ENCODE results near the gene DNAJC4.

The DNAJC4 gene

GRCh38 chr11:64268893-64269539 is 38.7 kb downstream of the DNAJC4 start:
- Histone ChIP-seq H3K36me3 (ENCODE audit: control insufficient read depth in 2 of 2, insufficient read depth in 2 of 2, low read length in 2 of 2) (peaks cover 0 to 14% of the 10 kb centered on the region in 2 donors), H3K9ac (ENCODE audit: low read length in 2 of 2) (peak overlapping the region; percentile 78 to 86), H3K9me3 (ENCODE audit: control insufficient read depth in 2 of 2, low read length in 2 of 2) (no peaks in the 10 kb centered on the region), H3K4me1 (ENCODE audit: control insufficient read depth, insufficient read depth, low read length) (peaks cover 35% of the 10 kb centered on the region), H3K27me3 (ENCODE audit: control insufficient read depth in 1 of 2, insufficient read depth in 2 of 2, low read length in 2 of 2) (no peaks in the 10 kb centered on the region), H3K27ac (ENCODE audit: low read length) (peak overlapping the region; percentile 96), H3K4me3 (ENCODE audit: low read length in 2 of 2) (peak overlapping the region; percentile 72 to 94)

GRCh38 chr11:64269540-64270220 is 39.3 kb downstream of the DNAJC4 start:
- Histone ChIP-seq H3K4me3 (ENCODE audit: low read length in 2 of 2) (peak overlapping the region; percentile 94 to 99), H3K4me1 (ENCODE audit: control insufficient read depth, insufficient read depth, low read length) (peaks cover 35% of the 10 kb centered on the region), H3K36me3 (ENCODE audit: control insufficient read depth in 2 of 2, insufficient read depth in 2 of 2, low read length in 2 of 2) (peaks cover 0 to 9% of the 10 kb centered on the region in 2 donors), H3K9me3 (ENCODE audit: control insufficient read depth in 2 of 2, low read length in 2 of 2) (no peaks in the 10 kb centered on the region), H3K9ac (ENCODE audit: low read length in 2 of 2) (peak overlapping the region; percentile 93 to 96), H3K27me3 (ENCODE audit: control insufficient read depth in 1 of 2, insufficient read depth in 2 of 2, low read length in 2 of 2) (no peaks in the 10 kb centered on the region), H3K27ac (ENCODE audit: low read length) (peak overlapping the region; percentile 96)

GRCh38 chr11:64275031-64275800 is 44.9 kb downstream of the DNAJC4 start:
- H3K9me3 ChIP-seq (ENCODE audit: control insufficient read depth in 2 of 2, low read length in 2 of 2): no peaks in the 10 kb centered on the region
- no peaks in the 10 kb centered on the region for H3K27me3 ChIP-seq (ENCODE audit: control insufficient read depth in 1 of 2, insufficient read depth in 2 of 2, low read length in 2 of 2)
- no peak overlapping the region for H3K9ac ChIP-seq (ENCODE audit: low read length in 2 of 2)
- peaks cover 11 to 17% of the 10 kb centered on the region in 2 donors for H3K36me3 ChIP-seq (ENCODE audit: control insufficient read depth in 2 of 2, insufficient read depth in 2 of 2, low read length in 2 of 2)
- H3K4me3 ChIP-seq (ENCODE audit: low read length in 2 of 2): no peak overlapping the region
- H3K4me1 ChIP-seq (ENCODE audit: control insufficient read depth, insufficient read depth, low read length): peaks cover 13% of the 10 kb centered on the region
- H3K27ac ChIP-seq (ENCODE audit: low read length): no peak overlapping the region

DNA sequence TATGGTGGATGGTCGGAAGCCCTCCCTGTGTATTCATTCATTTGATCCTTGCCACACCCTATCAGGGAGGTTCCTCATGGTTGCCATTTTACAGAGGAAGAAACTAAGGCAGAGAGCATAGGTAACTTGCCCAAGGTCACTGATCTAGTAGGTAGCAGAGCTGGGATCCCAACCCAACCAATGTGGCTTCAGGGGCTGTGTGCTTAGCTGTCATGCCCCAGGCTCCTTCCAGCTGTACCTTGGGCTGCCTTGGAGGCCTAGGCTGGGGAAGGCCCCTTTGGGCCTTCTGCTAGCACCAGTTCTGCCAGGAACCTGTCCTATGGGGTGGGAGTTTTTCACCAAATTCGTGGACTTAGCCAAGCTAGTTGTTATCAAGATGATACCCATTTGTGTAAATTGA is 45.5 kb downstream of the DNAJC4 start:
- H3K9me3 ChIP-seq (ENCODE audit: control insufficient read depth in 2 of 2, low read length in 2 of 2): no peaks in the 10 kb centered on the region
- peaks cover 8% of the 10 kb centered on the region for H3K4me1 ChIP-seq (ENCODE audit: control insufficient read depth, insufficient read depth, low read length)
- no peak overlapping the region for H3K9ac ChIP-seq (ENCODE audit: low read length in 2 of 2)
- H3K27me3 ChIP-seq (ENCODE audit: control insufficient read depth in 1 of 2, insufficient read depth in 2 of 2, low read length in 2 of 2): no peaks in the 10 kb centered on the region
- no peak overlapping the region for H3K27ac ChIP-seq (ENCODE audit: low read length)
- no peak overlapping the region for H3K4me3 ChIP-seq (ENCODE audit: low read length in 2 of 2)
- peaks cover 11 to 17% of the 10 kb centered on the region in 2 donors for H3K36me3 ChIP-seq (ENCODE audit: control insufficient read depth in 2 of 2, insufficient read depth in 2 of 2, low read length in 2 of 2)

- peaks cover 14 to 17% of the 10 kb centered on the region in 2 donors for H3K36me3 ChIP-seq (ENCODE audit: control insufficient read depth in 2 of 2, insufficient read depth in 2 of 2, low read length in 2 of 2)
- peaks cover 5% of the 10 kb centered on the region for H3K4me1 ChIP-seq (ENCODE audit: control insufficient read depth, insufficient read depth, low read length)
- H3K27ac ChIP-seq (ENCODE audit: low read length): no peak overlapping the region
- no peak overlapping the region for H3K4me3 ChIP-seq (ENCODE audit: low read length in 2 of 2)
- no peaks in the 10 kb centered on the region for H3K9me3 ChIP-seq (ENCODE audit: control insufficient read depth in 2 of 2, low read length in 2 of 2)
- H3K27me3 ChIP-seq (ENCODE audit: control insufficient read depth in 1 of 2, insufficient read depth in 2 of 2, low read length in 2 of 2): no peaks in the 10 kb centered on the region
- no peak overlapping the region for H3K9ac ChIP-seq (ENCODE audit: low read length in 2 of 2)
Measured at GRCh38 chr11:64276653-64277431, 46.5 kb downstream of the DNAJC4 start.

GRCh38 chr11:64278576-64279190 is 48.3 kb downstream of the DNAJC4 start:
- Histone ChIP-seq H3K27me3 (ENCODE audit: control insufficient read depth in 1 of 2, insufficient read depth in 2 of 2, low read length in 2 of 2) (no peaks in the 10 kb centered on the region), H3K4me3 (ENCODE audit: low read length in 2 of 2) (no peak overlapping the region), H3K4me1 (ENCODE audit: control insufficient read depth, insufficient read depth, low read length) (peaks cover 14% of the 10 kb centered on the region), H3K36me3 (ENCODE audit: control insufficient read depth in 2 of 2, insufficient read depth in 2 of 2, low read length in 2 of 2) (peaks cover 20 to 21% of the 10 kb centered on the region in 2 donors), H3K9ac (ENCODE audit: low read length in 2 of 2) (no peak overlapping the region), H3K27ac (ENCODE audit: low read length) (no peak overlapping the region), H3K9me3 (ENCODE audit: control insufficient read depth in 2 of 2, low read length in 2 of 2) (no peaks in the 10 kb centered on the region)

GRCh38 chr11:64281957-64282770 is 51.8 kb downstream of the DNAJC4 start:
- Histone ChIP-seq H3K9ac (ENCODE audit: low read length in 2 of 2) (peak overlapping the region in 1 of 2 donors; percentile 29), H3K27ac (ENCODE audit: low read length) (no peak overlapping the region), H3K9me3 (ENCODE audit: control insufficient read depth in 2 of 2, low read length in 2 of 2) (no peaks in the 10 kb centered on the region), H3K4me3 (ENCODE audit: low read length in 2 of 2) (no peak overlapping the region), H3K27me3 (ENCODE audit: control insufficient read depth in 1 of 2, insufficient read depth in 2 of 2, low read length in 2 of 2) (no peaks in the 10 kb centered on the region), H3K4me1 (ENCODE audit: control insufficient read depth, insufficient read depth, low read length) (peaks cover 28% of the 10 kb centered on the region), H3K36me3 (ENCODE audit: control insufficient read depth in 2 of 2, insufficient read depth in 2 of 2, low read length in 2 of 2) (peaks cover 9 to 15% of the 10 kb centered on the region in 2 donors)

DNA sequence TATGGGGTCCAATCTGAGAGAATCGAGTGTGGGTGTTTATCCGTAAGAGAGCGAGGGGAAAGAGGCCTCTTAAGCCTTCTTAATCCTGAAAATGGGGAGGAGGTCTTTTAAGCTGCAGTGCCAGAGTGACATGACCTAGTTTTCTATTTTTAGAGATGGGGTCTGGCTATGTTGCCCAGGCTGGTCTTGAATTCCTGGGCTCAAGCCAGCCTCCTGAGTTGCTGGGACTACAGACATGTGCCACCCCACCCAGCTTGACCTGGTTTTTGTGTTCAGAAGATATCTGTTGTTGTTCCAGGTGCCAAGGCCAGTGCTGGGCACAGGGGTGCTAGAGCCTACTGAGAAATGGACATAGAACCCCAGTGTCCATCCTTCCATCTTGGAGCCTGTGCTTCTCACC is 52.7 kb downstream of the DNAJC4 start:
- Histone ChIP-seq H3K4me1 (ENCODE audit: control insufficient read depth, insufficient read depth, low read length) (peaks cover 28% of the 10 kb centered on the region), H3K4me3 (ENCODE audit: low read length in 2 of 2) (peak overlapping the region in 1 of 2 donors; percentile 93), H3K9me3 (ENCODE audit: control insufficient read depth in 2 of 2, low read length in 2 of 2) (no peaks in the 10 kb centered on the region), H3K36me3 (ENCODE audit: control insufficient read depth in 2 of 2, insufficient read depth in 2 of 2, low read length in 2 of 2) (peaks cover 7 to 15% of the 10 kb centered on the region in 2 donors), H3K27ac (ENCODE audit: low read length) (peak overlapping the region; percentile 18), H3K27me3 (ENCODE audit: control insufficient read depth in 1 of 2, insufficient read depth in 2 of 2, low read length in 2 of 2) (no peaks in the 10 kb centered on the region), H3K9ac (ENCODE audit: low read length in 2 of 2) (peak overlapping the region; percentile 23 to 95)

All from stomach smooth muscle (tissue), 2 donors.